ENCODE results near the gene EXOC4.

GRCh38 chr7:133367561-133367960 lies 114.7 kb downstream of the EXOC4 start:
- TF ChIP-seq CTCF (conservative IDR thresholded peaks at IDR 0.05; ENCODE audit: low read length) (no peak), EZH2phosphoT487 (IDR thresholded peaks at IDR 0.05; ENCODE audit: borderline replicate concordance) (no peak)
